PC-9 (cell line): ENCODE results near the gene TP53I11. TPM values are rescaled to one million over a fixed set of nuclear protein-coding genes. Genes with fewer than 3 reads are reported as not detected.

Experiments used
- BruUV-seq: library from RNA; stranded (reverse); fragments of 400-500 nt; replicated peaks from 2 replicates; lab custom pipeline; 2021; lab: Mats Ljungman, UMichigan
- CTCF ChIA-PET: fragments of 300-600 bp; sonication (Branson Sonifier 250); formaldehyde crosslinking; loops from one replicate; lab custom pipeline; 2022; ENCODE audit warnings: antibody characterized with exemption; lab: Charles Lee
- POLR2A ChIA-PET: fragments of 300-600 bp; sonication (Branson Sonifier 250); formaldehyde crosslinking; loops from one replicate; lab custom pipeline; 2022; ENCODE audit warnings: antibody characterized with exemption; ENCODE audit not compliant: unreplicated experiment; lab: Charles Lee
- DNase-seq, 2 experiments: peaks; one replicate each; pipeline versions ENCODE4 v3.0.0 to v3.0.0-alpha.2; 2015 to 2022; ENCODE audit warnings: mixed read lengths in 1 of 2
- H2AFZ ChIP-seq: fragments of 200-600 bp; sonication (generic); 2 replicates; pipeline ENCODE4 v1.8.1; 2017; ENCODE audit warnings: antibody characterized with exemption
- H3F3A ChIP-seq: fragments of 200-600 bp; sonication (generic); 2 replicates; pipeline ENCODE4 v1.8.1; 2017; ENCODE audit warnings: antibody characterized with exemption, mild to moderate bottlenecking, low read depth; ENCODE audit not compliant: insufficient read depth
- H3K27ac ChIP-seq: fragments of 200-600 bp; sonication (generic); 2 replicates; pipeline ENCODE4 v1.6.1; 2016; ENCODE audit warnings: mixed run types
- H3K27me3 ChIP-seq: fragments of 200-600 bp; sonication (generic); 2 replicates; pipeline ENCODE4 v1.6.1; 2016; ENCODE audit warnings: low read depth, mixed run types; ENCODE audit not compliant: insufficient read depth
- H3K36me3 ChIP-seq: fragments of 200-600 bp; sonication (generic); 2 replicates; pipeline ENCODE4 v1.6.1; 2016; ENCODE audit warnings: low read depth, mixed run types
- H3K4me1 ChIP-seq: fragments of 200-600 bp; sonication (generic); replicated peaks from 2 replicates; pipeline ENCODE4 v1.6.1; 2016; ENCODE audit warnings: mixed run types; ENCODE audit not compliant: insufficient read depth
- H3K4me2 ChIP-seq: fragments of 200-600 bp; sonication (generic); 2 replicates; pipeline ENCODE4 v1.6.1; 2017; ENCODE audit warnings: mixed run types
- H3K4me3 ChIP-seq: fragments of 200-600 bp; sonication (generic); 2 replicates; pipeline ENCODE4 v1.6.1; 2016; ENCODE audit warnings: mixed run types
- H3K79me2 ChIP-seq: fragments of 200-600 bp; sonication (generic); 2 replicates; pipeline ENCODE4 v1.6.1; 2017; ENCODE audit warnings: low read depth, mixed run types
- H3K9me2 ChIP-seq: fragments of 200-600 bp; sonication (generic); 2 replicates; pipeline ENCODE4 v1.8.1; 2017; ENCODE audit warnings: mild to moderate bottlenecking; ENCODE audit not compliant: insufficient read depth
- H3K9me3 ChIP-seq: fragments of 200-600 bp; sonication (generic); 2 replicates; pipeline ENCODE4 v1.8.1; 2016; ENCODE audit warnings: low read depth; ENCODE audit not compliant: insufficient read depth
- H4K20me1 ChIP-seq: fragments of 200-600 bp; sonication (generic); 2 replicates; pipeline ENCODE4 v1.8.1; 2017; ENCODE audit not compliant: insufficient read depth
- CTCF ChIP-seq: fragments of 200-600 bp; sonication (generic); conservative IDR thresholded peaks from 2 replicates; pipeline ENCODE4 v1.6.1; 2017; ENCODE audit warnings: mixed run types, antibody characterized with exemption, mild to moderate bottlenecking, moderate library complexity
- EZH2 ChIP-seq: fragments of 200-600 bp; sonication (generic); IDR thresholded peaks from 2 replicates; pipeline ENCODE4 v1.8.0; 2017; ENCODE audit warnings: antibody characterized with exemption, low read depth
- intact Hi-C: fragments of 100-400 bp; cut with micrococcal nuclease; formaldehyde crosslinking; loops from one replicate; pipeline ENCODE4 v1.10.0; 2022; ENCODE audit not compliant: unreplicated experiment
- total RNA-seq: library from RNA; stranded (reverse); gene quantifications from 2 replicates; pipeline ENCODE4 v1.2.3, GENCODE V29; 2021

TP53I11 gene
- total RNA-seq, 1 experiment from 2014 or later: 0.46 TPM

GRCh38 chr11:44931466-44931865 is 19.2 kb downstream of the TP53I11 start:
- Histone ChIP-seq H4K20me1 (no peaks in the 10 kb centered on the region), H3K27me3 (peaks cover 49% of the 10 kb centered on the region), H3K4me3 (no peak overlapping the region), H3K4me2 (no peak overlapping the region), H3K9me3 (no peaks in the 10 kb centered on the region), H3K36me3 (no peaks in the 10 kb centered on the region), H3K27ac (no peak overlapping the region), H3F3A (no peaks in the 10 kb centered on the region), H3K79me2 (no peaks in the 10 kb centered on the region), H3K9me2 (no peaks in the 10 kb centered on the region), H3K4me1 (no peaks in the 10 kb centered on the region), H2AFZ (no peak overlapping the region)
- intact Hi-C loops: no loop called here
- TF ChIP-seq EZH2 (no peak), CTCF (no peak)
- peak in 1 of 2 experiments; percentile 44 for DNase-seq
- no TSS peak for BruUV-seq
- POLR2A ChIA-PET: no interaction called here
- CTCF ChIA-PET: interaction anchor here (0.6 to 0.9 kb wide), 3 partner anchors 113 to 173 kb away, joined by 3 to 5 read pairs (median 3); no protein-coding TSS in a partner anchor

- no peak for DNase-seq
- H3K4me1 ChIP-seq: no peaks in the 10 kb centered on the region
- peaks cover 49% of the 10 kb centered on the region for H3K27me3 ChIP-seq
- H3K9me3 ChIP-seq: no peaks in the 10 kb centered on the region
- H3K79me2 ChIP-seq: no peaks in the 10 kb centered on the region
- H3K36me3 ChIP-seq: no peaks in the 10 kb centered on the region
- BruUV-seq: no TSS peak
- H2AFZ ChIP-seq: no peak overlapping the region
- intact Hi-C loops: no loop called here
- ChIA-PET CTCF (interaction anchor here (0.6 to 0.9 kb wide), 2 partner anchors 166 to 173 kb away, joined by 3 read pairs; no protein-coding TSS in a partner anchor), POLR2A (interaction anchor here (0.6 kb wide), 1 partner anchor 19 kb away, joined by 3 read pairs; no protein-coding TSS in a partner anchor)
- H3K4me2 ChIP-seq: no peak overlapping the region
- H3F3A ChIP-seq: no peaks in the 10 kb centered on the region
- no peak for TF ChIP-seq CTCF
- no peak for TF ChIP-seq EZH2
- no peaks in the 10 kb centered on the region for H4K20me1 ChIP-seq
- no peak overlapping the region for H3K27ac ChIP-seq
- H3K4me3 ChIP-seq: no peak overlapping the region
- H3K9me2 ChIP-seq: no peaks in the 10 kb centered on the region
Measured at GRCh38 chr11:44930588-44931302, 19.9 kb downstream of the TP53I11 start.

GRCh38 chr11:44928816-44929215 is 21.9 kb downstream of the TP53I11 start:
- CTCF ChIA-PET: interaction anchor here (0.6 kb wide), 1 partner anchor 35 kb away, joined by 4 read pairs; no protein-coding TSS in a partner anchor
- POLR2A ChIA-PET: no interaction called here

More at GRCh38 chr11:44928816-44929215, 21.9 kb downstream of the TP53I11 start:
- Histone ChIP-seq H4K20me1 (no peaks in the 10 kb centered on the region), H3K4me2 (no peak overlapping the region), H3K9me2 (no peaks in the 10 kb centered on the region), H3K79me2 (no peaks in the 10 kb centered on the region), H3K36me3 (no peaks in the 10 kb centered on the region), H3K4me1 (no peaks in the 10 kb centered on the region), H3K4me3 (no peak overlapping the region), H3F3A (no peaks in the 10 kb centered on the region), H2AFZ (no peak overlapping the region), H3K9me3 (no peaks in the 10 kb centered on the region), H3K27me3 (peaks cover 56% of the 10 kb centered on the region), H3K27ac (no peak overlapping the region)
- TF ChIP-seq EZH2 (no peak), CTCF (no peak)
- intact Hi-C loops: no loop called here
- BruUV-seq: no TSS peak
- DNase-seq: no peak
